MM.1S (cell line): ENCODE results near the gene KRT76.

Source experiments
- DNase-seq: peaks from one replicate; pipeline ENCODE4 v3.0.0-alpha.2; 2015
- H2AFZ ChIP-seq: fragments of 300-600 bp; sonication (generic); 2 replicates; pipeline ENCODE4 v1.6.0; 2016; ENCODE audit warnings: antibody characterized with exemption, low read length
- H3F3A ChIP-seq: fragments of 300-600 bp; sonication (generic); 2 replicates; pipeline ENCODE4 v1.6.1; 2016; ENCODE audit warnings: mild to moderate bottlenecking, antibody characterized with exemption, low read length, moderate library complexity, mixed read lengths; ENCODE audit not compliant: insufficient read depth
- H3K27ac ChIP-seq: fragments of 300-600 bp; sonication (generic); 2 replicates; pipeline ENCODE4 v1.5.1; 2016; ENCODE audit warnings: mild to moderate bottlenecking, low read length
- H3K27me3 ChIP-seq: fragments of 300-600 bp; sonication (generic); replicated peaks from 2 replicates; pipeline ENCODE4 v1.6.0; 2016; ENCODE audit warnings: low read length; ENCODE audit not compliant: insufficient read depth
- H3K36me3 ChIP-seq: fragments of 300-600 bp; sonication (generic); replicated peaks from 2 replicates; pipeline ENCODE4 v1.6.1; 2016; ENCODE audit warnings: mild to moderate bottlenecking, low read length, mixed read lengths; ENCODE audit not compliant: insufficient read depth
- H3K4me1 ChIP-seq: fragments of 300-600 bp; sonication (generic); 2 replicates; pipeline ENCODE4 v1.6.1; 2016; ENCODE audit warnings: low read length, mixed read lengths
- H3K4me2 ChIP-seq: fragments of 300-600 bp; sonication (generic); 2 replicates; pipeline ENCODE4 v1.6.0; 2016; ENCODE audit warnings: low read depth, low read length
- H3K4me3 ChIP-seq: fragments of 300-600 bp; sonication (generic); 2 replicates; pipeline ENCODE4 v1.5.1; 2016; ENCODE audit warnings: low read length, mixed read lengths
- H3K79me2 ChIP-seq: fragments of 300-600 bp; sonication (generic); 2 replicates; pipeline ENCODE4 v1.6.1; 2016; ENCODE audit warnings: mixed run types, low read length, mixed read lengths
- H3K9ac ChIP-seq: fragments of 300-600 bp; sonication (generic); 2 replicates; pipeline ENCODE4 v1.6.1; 2016; ENCODE audit warnings: low read length, mixed read lengths
- H3K9me2 ChIP-seq: fragments of 300-600 bp; sonication (generic); replicated peaks from 2 replicates; pipeline ENCODE4 v1.6.1; 2016; ENCODE audit warnings: mild to moderate bottlenecking, low read length, mixed read lengths; ENCODE audit not compliant: insufficient read depth
- H3K9me3 ChIP-seq: fragments of 300-600 bp; sonication (generic); replicated peaks from 2 replicates; pipeline ENCODE4 v1.6.1; 2016; ENCODE audit warnings: mild to moderate bottlenecking, low read length, mixed read lengths; ENCODE audit not compliant: insufficient read depth
- H4K20me1 ChIP-seq: fragments of 300-600 bp; sonication (generic); 2 replicates; pipeline ENCODE4 v1.6.1; 2016; ENCODE audit warnings: mild to moderate bottlenecking, low read length, moderate library complexity, mixed read lengths; ENCODE audit not compliant: insufficient read depth
- EZH2 ChIP-seq: fragments of 300-600 bp; sonication (generic); optimal IDR thresholded peaks from 2 replicates; pipeline ENCODE3; 2017; ENCODE audit warnings: low read depth, mild to moderate bottlenecking, antibody characterized with exemption, low read length, mixed read lengths
- EZH2phosphoT487 ChIP-seq: fragments of 300-600 bp; sonication (generic); IDR thresholded peaks from 2 replicates; pipeline ENCODE4 v1.6.1; 2018; ENCODE audit warnings: antibody characterized with exemption, low read length
- TF ChIP-seq, protein P1 (sequence below): fragments of 300-600 bp; sonication (generic); IDR thresholded peaks from 2 replicates; pipeline ENCODE4 v1.5.1; 2016; ENCODE audit warnings: antibody characterized with exemption, low read length, mixed read lengths

KRT76 gene

DNA sequence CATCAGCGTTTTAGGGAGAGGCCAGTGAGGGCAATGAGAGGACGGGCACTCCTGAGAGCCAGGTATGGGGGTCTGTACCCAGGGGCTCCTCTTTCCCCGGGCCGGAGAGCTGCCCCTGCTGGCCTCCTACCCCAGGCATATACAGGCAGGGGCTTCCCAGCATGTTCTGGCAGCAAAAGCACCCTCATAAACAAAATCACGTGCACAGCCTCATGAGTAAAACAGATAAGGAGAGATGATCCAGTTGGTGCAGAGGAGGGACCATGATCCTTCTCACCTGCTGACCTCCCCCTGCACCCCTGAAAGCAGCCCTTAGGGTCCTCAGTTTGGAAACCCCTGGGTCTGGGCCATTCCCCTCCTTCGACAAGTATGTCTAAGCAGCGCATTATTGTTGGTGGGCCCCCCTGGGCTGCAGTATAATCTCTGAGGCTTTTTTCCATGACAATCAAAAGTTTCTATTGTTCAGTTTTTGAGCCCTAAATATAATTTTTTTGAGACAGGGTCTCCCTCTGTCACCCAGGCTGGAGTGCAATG, 41.8 kb upstream of the KRT76 start:
- Histone ChIP-seq H3K27me3 (peaks cover 91% of the 10 kb centered on the region), H3K4me1 (no peaks in the 10 kb centered on the region), H4K20me1 (no peaks in the 10 kb centered on the region), H3K36me3 (no peaks in the 10 kb centered on the region), H3K9me2 (no peaks in the 10 kb centered on the region), H3K9ac (no peak overlapping the region), H3K9me3 (no peaks in the 10 kb centered on the region), H3F3A (no peaks in the 10 kb centered on the region), H3K27ac (no peak overlapping the region), H2AFZ (no peak overlapping the region), H3K79me2 (no peaks in the 10 kb centered on the region), H3K4me3 (no peak overlapping the region), H3K4me2 (no peak overlapping the region)
- no peak for DNase-seq
- no peak for TF ChIP-seq EZH2
- TF ChIP-seq EZH2phosphoT487, result no peak
- TF ChIP-seq, protein P1, sequence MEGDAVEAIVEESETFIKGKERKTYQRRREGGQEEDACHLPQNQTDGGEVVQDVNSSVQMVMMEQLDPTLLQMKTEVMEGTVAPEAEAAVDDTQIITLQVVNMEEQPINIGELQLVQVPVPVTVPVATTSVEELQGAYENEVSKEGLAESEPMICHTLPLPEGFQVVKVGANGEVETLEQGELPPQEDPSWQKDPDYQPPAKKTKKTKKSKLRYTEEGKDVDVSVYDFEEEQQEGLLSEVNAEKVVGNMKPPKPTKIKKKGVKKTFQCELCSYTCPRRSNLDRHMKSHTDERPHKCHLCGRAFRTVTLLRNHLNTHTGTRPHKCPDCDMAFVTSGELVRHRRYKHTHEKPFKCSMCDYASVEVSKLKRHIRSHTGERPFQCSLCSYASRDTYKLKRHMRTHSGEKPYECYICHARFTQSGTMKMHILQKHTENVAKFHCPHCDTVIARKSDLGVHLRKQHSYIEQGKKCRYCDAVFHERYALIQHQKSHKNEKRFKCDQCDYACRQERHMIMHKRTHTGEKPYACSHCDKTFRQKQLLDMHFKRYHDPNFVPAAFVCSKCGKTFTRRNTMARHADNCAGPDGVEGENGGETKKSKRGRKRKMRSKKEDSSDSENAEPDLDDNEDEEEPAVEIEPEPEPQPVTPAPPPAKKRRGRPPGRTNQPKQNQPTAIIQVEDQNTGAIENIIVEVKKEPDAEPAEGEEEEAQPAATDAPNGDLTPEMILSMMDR, result no peak

DNA sequence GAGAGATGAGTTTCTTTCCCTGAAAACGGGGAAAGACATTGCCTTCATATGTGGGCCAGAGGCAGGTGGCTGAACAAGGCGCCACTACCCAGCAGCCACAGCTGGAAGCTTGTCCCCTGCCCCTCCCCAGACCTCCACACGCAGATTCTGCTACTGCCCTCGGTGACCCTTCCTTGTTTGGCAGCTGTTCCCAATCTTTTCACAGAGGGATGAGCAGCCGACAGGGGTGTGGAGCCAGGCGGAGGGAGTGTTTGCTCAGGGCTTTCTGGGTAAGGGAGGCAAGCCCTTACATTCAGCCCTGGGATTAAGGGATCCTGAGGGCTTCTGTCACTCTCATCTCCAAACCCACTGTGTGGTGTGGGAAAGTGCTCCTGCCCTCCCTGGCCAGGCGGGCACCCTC, 41.2 kb upstream of the KRT76 start:
- peaks cover 91% of the 10 kb centered on the region for H3K27me3 ChIP-seq
- no peaks in the 10 kb centered on the region for H4K20me1 ChIP-seq
- no peak overlapping the region for H3K9ac ChIP-seq
- no peaks in the 10 kb centered on the region for H3K9me2 ChIP-seq
- H3K4me1 ChIP-seq, result no peaks in the 10 kb centered on the region
- H3K79me2 ChIP-seq, result no peaks in the 10 kb centered on the region
- no peak overlapping the region for H3K4me3 ChIP-seq
- no peaks in the 10 kb centered on the region for H3K36me3 ChIP-seq
- DNase-seq, result no peak
- H3K27ac ChIP-seq, result no peak overlapping the region
- no peak overlapping the region for H2AFZ ChIP-seq
- no peak for TF ChIP-seq EZH2
- TF ChIP-seq EZH2phosphoT487, result no peak
- TF ChIP-seq, protein P1, result no peak
- no peaks in the 10 kb centered on the region for H3F3A ChIP-seq
- no peaks in the 10 kb centered on the region for H3K9me3 ChIP-seq
- H3K4me2 ChIP-seq, result no peak overlapping the region

DNA sequence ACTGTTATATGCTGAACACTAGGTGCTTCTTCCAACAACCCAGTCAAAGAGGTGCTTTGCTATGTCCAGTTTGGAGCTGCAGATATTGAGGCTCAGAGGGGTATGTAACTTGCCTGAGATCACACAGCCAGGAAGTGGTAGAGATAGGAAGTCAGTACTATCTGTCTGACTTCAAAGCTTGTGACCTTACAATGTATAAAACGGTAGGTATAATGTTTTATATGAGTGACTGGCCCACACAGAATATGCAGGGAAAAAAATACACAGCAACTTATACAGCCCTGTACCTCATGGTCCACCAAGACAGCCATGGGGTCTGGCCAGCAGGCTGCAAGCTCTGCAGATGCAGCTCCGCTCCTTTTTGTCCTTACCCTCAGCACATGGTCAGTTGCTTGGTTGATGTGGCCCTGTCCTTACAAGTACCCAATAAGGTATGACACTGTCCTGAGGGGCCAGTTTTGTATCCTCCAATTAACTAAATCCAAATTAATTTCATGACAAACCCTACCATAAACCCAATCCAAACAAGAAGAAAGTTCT, 40.6 kb upstream of the KRT76 start:
- Histone ChIP-seq H3K36me3 (no peaks in the 10 kb centered on the region), H3K4me3 (no peak overlapping the region), H3K4me2 (no peak overlapping the region), H3K4me1 (no peaks in the 10 kb centered on the region), H3K79me2 (no peaks in the 10 kb centered on the region), H3F3A (no peaks in the 10 kb centered on the region), H2AFZ (no peak overlapping the region), H3K27me3 (peaks cover 92% of the 10 kb centered on the region), H3K9me3 (no peaks in the 10 kb centered on the region), H4K20me1 (no peaks in the 10 kb centered on the region), H3K9me2 (no peaks in the 10 kb centered on the region), H3K27ac (no peak overlapping the region), H3K9ac (no peak overlapping the region)
- TF ChIP-seq, protein P1, result no peak
- TF ChIP-seq EZH2, result no peak
- TF ChIP-seq EZH2phosphoT487, result no peak
- no peak for DNase-seq
